NCI-H1105 treated with DMSO at 0.1 percent for 48 hours (cell line): ENCODE measurements around the gene RABEP1.
"Not testable (repeated sequence)": the region's sequence is repeated elsewhere in the genome, so short reads cannot be mapped to it uniquely, and the experiment has no call there.

ENCODE experiments used
- DNase-seq: peaks from one replicate; lab custom pipeline; 2025; lab: John Stamatoyannopoulos, UW

The RABEP1 gene

GRCh38 chr17:5281814-5282641, at the start of gene RABEP1:
TSS of gene RABEP1 (plus strand) at chr17:5282284. CDS start at chr17:5282487, 203 bp downstream.
- DNase-seq: peak; percentile 84

- not testable (repeated sequence) for DNase-seq
These were observed 48.6 kb upstream of the RABEP1 start for GRCh38 chr17:5233492-5233891.

- DNase-seq: no peak
These were observed 47.2 kb upstream of the RABEP1 start, which contains the start of gene SCIMP for GRCh38 chr17:5234645-5235576. TSS of gene SCIMP (minus strand) at chr17:5234860. CDS start at chr17:5234755, 105 bp downstream.

GRCh38 chr17:5236938-5237540, 45.0 kb upstream of the RABEP1 start:
- no peak for DNase-seq

GRCh38 chr17:5237541-5238016, 44.5 kb upstream of the RABEP1 start:
- DNase-seq: peak; percentile 9

GRCh38 chr17:5238333-5238732, 43.8 kb upstream of the RABEP1 start:
- no peak for DNase-seq

- DNase-seq: not testable (repeated sequence)
These were observed 42.3 kb upstream of the RABEP1 start for GRCh38 chr17:5239769-5240168.

GRCh38 chr17:5241861-5242671, 40.0 kb upstream of the RABEP1 start:
- no peak for DNase-seq

- no peak for DNase-seq
These were observed 34.5 kb upstream of the RABEP1 start for GRCh38 chr17:5247621-5248020.

- DNase-seq: no peak
These were observed 33.1 kb upstream of the RABEP1 start for GRCh38 chr17:5248821-5249479.

GRCh38 chr17:5249615-5250014, 32.5 kb upstream of the RABEP1 start:
- DNase-seq: peak; percentile 82

GRCh38 chr17:5254414-5254813, 27.7 kb upstream of the RABEP1 start:
- no peak for DNase-seq

GRCh38 chr17:5254903-5255521, 27.1 kb upstream of the RABEP1 start:
- DNase-seq: no peak

- no peak for DNase-seq
These were observed 25.0 kb upstream of the RABEP1 start for GRCh38 chr17:5257124-5257523.

GRCh38 chr17:5260542-5260941, 21.5 kb upstream of the RABEP1 start:
- DNase-seq: no peak

- DNase-seq: no peak
These were observed 19.6 kb upstream of the RABEP1 start for GRCh38 chr17:5262416-5262991.

GRCh38 chr17:5263441-5263840, 18.6 kb upstream of the RABEP1 start:
- DNase-seq: no peak

- DNase-seq: no peak
These were observed 17.2 kb upstream of the RABEP1 start for GRCh38 chr17:5264893-5265292.

GRCh38 chr17:5269241-5269960, 12.7 kb upstream of the RABEP1 start:
- DNase-seq: no peak
